ENCODE measurements around the gene MYH7.

Gene MYH7

GRCh38 chr14:23366426-23366921 is 69.0 kb downstream of the MYH7 start:
- no peak for DNase-seq (ENCODE audit: low read depth)

GRCh38 chr14:23365732-23366425 is 69.6 kb downstream of the MYH7 start:
- no peak for DNase-seq (ENCODE audit: low read depth)

GRCh38 chr14:23365036-23365731 is 70.3 kb downstream of the MYH7 start, which contains the start of gene EFS:
Gene EFS, minus strand, starts transcription at chr14:23365172. Its CDS starts 147 bp downstream, at chr14:23365025.
- no peak for DNase-seq (ENCODE audit: low read depth)

GRCh38 chr14:23364164-23365035 is 71.1 kb downstream of the MYH7 start:
- DNase-seq (ENCODE audit: low read depth): no peak
